ENCODE measurements around the gene LENEP.

The LENEP gene

DNA sequence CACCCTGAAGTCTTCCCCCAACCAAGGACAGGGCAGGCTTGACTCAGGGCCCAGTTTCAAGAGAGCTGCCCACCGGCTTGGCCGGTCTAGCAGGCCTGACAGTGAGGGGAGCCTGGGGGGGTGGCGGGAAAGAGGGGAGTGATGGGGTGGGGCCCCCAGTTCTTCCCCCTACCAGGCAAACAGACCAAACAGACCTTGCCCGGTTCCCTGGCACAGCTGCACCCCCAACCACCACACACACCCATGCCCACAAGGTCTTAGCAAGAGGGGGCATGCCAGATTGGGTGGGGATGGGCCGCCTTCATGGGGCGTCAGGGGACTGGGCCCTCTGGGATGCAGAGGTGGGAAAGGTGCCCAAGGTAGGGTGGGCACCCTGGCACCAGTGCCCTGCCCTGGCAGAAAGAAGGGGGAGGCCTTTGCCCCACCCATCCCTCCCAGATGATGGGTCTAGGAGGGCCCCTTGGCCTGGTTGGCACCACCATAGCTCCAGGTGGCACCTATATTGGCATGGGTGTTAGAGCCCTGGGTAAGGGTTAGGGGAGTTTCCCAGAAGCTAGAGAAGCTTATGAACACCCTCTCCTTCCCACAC lies 18.1 kb downstream of the LENEP start:
- no peak for DNase-seq

DNA sequence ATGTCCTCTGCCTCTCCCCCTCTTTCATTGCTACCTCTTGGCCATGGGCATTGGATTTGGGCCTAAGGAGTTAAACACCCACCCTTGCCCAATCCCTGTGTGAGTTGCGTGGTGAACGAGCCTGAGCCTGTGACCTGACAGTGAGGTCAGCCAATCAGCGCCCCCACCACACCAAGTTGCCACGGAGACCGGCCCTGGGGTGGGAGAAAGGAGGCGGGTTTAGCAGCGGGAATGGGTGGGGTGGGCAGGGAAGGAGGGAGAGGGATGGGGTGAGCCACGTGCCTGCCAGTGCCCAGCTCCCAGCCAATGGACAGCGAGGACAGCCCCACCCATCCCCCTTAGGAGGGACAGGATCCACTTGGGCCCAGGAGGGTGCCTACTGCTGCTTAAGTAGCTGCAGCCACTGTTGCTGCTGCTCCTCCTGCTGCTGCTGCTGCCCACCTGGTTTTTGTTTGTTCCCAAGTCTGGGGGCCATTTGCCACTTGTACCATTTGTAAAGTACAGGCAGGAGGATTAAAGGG lies 18.7 kb downstream of the LENEP start:
- no peak for DNase-seq

DNA sequence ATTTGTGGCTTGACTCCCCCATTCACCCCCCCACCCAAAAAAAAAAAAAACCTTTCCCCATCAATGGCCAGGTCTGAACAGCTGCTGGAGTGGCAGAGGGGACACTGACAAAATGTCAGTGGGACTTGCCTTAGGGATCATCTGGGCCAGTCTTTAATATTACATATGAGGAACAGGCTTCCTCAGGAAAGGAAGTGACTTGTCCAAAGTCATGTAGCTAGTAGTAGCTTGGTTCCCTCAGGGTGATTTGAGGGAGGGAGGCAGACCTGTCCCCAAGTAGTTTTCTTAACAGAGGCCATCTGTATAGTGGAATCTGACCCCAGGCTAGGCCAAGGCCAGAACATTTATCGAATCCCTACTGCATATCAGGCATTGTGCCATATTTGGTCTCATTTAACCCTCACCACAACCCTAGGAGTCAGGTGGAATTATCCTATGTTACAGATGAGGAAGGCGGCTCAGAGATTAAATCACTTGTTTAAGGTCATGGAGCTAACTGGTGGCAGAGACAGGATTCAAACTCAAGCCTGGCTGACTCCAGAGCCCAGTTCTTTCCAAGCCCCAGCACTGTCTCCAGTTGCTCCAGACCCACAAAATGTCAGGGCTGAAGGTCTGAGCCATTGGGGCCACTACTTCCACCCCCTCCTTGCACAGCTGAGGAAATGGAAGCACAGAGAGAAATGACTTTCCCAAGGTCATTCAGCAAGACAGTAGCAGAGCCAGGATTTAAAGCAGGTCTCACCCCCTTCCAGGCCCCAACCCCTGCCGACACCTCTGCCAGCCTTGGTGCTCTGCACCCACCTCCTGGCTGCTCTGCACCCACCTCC lies 19.6 kb downstream of the LENEP start:
- no peak for DNase-seq

DNA sequence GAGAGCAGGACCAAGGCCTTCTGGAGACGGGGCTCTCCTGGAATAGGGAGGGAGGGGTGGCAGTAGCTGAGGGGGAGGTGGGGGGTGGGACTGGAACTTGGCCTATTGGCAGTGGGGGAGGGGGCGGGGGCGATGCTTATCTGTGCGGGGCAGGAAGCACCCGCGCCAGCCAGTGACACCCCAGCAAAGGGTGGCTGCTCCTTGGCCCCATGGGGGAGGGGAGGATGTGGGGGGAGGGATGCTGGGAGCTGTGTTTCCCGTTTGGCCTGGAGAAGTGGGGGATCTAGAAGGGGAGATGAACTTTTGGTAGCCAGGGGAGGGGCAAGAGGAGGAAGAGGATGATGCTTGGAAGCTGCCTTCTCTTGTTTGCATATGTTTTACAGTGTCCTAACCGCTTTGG lies 20.2 kb downstream of the LENEP start:
- no peak for DNase-seq

DNA sequence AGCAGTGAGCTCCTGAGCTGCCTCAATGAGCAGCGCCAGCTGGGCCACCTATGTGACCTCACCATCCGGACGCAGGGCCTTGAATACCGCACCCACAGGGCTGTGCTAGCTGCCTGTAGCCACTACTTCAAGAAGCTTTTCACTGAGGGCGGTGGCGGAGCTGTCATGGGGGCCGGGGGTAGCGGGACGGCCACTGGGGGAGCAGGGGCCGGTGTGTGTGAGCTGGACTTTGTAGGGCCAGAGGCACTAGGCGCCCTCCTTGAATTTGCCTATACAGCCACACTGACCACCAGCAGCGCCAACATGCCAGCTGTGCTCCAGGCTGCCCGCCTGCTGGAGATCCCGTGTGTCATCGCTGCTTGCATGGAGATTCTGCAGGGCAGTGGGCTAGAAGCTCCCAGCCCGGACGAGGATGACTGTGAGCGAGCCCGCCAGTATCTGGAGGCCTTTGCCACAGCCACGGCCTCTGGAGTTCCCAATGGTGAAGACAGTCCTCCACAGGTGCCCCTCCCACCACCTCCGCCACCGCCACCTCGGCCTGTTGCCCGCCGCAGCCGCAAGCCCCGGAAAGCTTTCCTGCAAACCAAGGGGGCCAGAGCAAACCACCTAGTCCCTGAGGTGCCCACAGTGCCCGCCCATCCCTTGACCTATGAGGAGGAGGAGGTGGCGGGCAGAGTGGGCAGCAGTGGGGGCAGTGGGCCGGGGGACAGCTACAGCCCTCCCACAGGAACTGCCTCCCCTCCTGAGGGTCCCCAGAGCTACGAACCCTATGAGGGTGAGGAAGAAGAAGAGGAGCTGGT lies 21.5 kb downstream of the LENEP start:
- DNase-seq, result no peak

DNA sequence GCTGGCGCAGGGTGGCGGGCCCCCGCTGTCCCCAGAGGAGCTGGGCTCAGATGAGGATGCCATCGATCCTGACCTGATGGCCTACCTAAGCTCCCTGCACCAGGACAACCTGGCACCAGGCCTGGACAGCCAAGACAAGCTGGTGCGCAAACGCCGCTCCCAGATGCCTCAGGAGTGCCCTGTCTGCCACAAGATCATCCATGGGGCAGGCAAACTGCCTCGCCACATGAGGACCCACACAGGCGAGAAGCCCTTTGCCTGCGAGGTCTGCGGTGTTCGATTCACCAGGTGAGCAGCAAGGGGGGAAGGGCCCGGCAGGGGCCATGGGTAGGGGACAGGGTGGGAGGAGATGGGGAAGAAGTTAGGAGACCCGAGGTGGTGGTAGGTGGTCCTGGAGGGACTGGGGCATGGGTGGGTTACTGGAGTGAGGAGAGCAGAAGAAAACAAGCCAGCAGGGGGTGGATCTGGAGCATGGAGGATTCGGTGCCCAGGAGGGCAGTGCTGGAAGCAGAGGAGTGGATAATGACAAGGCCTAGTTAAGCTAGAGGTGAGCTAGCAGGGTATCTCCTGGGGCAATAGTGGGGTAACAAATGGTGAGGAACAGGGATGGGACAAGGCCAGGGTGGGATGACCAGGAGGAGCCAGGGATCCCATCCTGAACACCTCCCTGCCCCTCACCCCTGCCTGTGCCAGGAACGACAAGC lies 22.3 kb downstream of the LENEP start:
- no peak for DNase-seq

DNA sequence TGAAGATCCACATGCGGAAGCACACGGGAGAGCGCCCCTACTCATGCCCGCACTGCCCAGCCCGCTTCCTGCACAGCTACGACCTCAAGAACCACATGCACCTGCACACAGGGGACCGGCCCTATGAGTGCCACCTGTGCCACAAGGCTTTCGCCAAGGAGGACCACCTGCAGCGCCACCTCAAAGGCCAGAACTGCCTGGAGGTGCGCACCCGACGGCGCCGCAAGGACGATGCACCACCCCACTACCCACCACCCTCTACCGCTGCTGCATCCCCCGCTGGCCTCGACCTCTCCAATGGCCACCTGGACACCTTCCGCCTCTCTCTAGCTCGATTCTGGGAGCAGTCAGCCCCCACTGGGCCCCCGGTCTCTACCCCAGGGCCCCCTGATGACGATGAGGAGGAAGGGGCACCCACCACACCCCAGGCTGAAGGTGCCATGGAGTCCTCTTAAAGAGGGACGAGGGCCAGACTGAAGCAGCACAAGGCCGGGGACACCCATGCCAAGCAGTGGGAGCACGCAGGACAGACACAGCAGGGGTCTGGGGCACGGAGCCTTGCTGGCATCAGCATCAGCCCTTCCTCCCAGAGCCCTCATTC lies 22.9 kb downstream of the LENEP start:
- no peak for DNase-seq

DNA sequence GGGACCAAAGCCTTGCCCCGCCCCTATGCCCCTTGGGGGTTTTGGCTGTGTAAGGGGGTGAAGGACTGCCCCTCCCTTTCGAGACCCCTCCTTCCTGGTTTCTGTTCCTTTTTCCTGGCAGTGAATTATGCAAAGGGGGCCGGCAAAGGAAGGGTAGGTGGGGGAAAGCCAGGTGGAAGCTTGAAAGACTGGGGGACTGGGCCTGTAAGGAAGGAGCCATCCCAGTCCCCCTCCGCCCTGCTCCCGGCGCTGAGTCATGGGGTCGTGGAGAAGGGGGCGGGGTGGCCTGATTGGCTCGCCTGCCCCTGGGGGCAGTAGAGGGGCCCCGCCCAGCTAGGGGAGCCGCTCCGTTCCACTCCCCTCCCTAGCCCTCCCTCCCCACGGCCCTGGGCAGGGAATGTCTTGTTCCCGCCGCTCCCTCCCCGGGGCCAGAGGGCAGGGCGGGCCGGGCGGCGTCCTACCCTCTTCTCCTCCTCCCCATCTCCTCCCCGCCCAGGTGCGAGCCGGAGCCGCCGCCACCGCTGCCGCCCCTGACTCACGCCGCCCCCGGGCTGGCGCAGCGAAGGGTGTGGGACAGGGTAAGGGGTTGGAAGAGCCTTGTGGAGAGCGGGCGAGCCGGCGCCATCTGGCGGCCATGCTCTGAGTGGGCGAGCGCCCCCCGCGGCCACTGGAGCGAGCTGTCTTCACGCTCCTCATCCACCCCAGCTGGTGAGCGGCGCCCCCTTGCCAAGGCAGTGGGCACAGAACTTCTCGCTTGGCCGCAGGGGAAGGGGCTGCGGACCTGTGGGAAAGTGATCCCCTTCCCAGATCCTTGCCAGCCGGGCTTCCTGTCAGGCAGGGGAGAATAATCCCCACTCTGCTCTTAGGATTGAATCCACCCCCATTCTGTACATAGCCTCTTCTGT lies 23.9 kb downstream of the LENEP start:
- DNase-seq, result peak; percentile 90 to 92

DNA sequence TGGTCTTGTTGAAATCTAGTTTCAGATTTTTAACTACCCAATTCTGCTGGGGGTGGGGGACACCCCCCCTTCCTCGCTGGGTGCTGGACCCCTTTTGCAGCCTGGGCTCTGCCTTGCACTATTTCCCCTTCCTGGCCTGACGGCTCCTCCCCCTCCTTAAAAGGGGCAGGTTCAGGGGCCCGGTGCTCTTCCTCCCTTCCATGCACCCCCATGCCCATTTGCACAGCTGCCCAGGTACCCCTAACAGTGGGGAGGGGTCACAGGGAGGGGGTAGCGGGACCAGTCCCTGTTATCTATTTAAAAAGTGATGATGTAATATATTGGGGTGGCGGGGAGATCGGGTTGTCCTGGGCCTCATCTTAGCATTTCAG lies 24.5 kb downstream of the LENEP start:
- DNase-seq, result no peak

DNA sequence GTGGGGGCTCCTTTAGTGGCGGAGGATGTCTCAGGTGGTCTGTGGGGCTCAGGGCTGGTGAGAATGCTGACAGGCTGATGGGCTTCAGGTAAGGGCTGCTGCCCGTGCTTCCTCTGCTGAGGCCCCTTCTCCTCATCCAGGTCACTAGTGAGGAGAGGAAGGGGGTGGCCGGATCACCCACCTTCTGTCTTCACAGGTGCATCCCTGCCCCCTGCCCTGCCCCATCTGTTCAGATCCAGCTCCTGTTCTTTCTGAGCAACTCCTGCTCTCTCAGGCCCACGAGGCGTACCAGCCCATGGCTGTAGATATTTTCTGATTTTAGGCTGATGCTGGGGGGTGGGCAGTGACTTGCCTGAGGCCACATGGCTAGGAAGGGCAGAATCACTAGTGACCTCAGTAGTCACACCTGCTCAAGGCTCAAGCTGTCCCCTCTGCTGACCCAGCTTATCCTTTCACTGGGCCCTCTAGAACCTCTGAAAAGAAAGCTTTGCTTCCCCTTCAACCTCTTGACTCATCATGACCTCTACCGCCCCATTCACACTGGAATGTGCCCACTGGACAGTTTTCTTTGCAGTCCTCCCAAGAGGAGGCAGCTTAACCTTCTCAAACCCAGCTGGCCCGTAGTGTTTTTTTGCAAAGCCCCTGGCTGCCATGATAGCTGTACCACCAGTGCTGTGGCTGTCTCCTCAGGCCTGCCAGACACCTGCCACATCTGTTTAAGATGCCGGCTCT lies 25.4 kb downstream of the LENEP start:
- no peak for DNase-seq

DNA sequence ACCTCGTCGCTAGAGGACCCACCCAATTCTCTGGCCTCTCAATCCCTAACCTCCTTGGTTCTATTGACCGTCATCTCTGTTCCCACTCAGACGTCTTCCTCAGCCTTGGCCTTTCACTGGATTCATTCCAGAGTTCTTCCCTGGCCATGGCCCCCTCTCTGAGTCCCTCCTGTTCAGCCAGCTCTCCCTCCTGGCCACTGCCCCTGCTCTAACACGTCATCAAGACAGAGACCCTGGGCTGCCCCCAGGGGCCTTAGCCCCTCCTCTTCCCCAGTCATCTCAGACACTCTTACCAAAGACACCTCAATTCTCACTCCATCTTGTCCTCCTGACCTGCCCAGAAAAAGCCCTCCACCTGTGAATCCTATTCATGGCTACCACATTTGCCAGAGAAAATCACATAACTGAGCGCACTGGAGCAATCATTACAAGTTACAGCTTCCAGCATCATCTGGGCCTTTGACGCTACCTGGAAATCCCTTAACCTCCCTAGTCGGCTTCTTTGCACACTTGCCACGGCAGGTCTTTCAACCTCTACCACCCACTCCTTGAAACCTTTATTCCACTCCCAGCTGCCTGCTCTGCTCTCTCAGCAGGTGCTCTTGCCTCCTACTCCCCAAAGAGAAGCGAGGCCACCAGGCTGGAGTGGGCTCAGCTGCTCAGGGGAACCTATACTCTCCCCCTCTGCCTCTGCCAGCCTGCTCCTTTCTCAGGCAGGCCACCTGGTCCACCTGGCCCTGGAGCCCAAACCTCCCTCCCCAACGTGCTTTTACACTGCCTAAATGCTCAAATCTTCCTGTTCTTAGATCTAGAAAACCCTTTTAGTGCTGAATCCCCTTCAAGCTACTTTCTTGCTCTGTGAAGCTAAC lies 26.2 kb downstream of the LENEP start:
- peak in 1 of 2 experiments; percentile 24 for DNase-seq

DNA sequence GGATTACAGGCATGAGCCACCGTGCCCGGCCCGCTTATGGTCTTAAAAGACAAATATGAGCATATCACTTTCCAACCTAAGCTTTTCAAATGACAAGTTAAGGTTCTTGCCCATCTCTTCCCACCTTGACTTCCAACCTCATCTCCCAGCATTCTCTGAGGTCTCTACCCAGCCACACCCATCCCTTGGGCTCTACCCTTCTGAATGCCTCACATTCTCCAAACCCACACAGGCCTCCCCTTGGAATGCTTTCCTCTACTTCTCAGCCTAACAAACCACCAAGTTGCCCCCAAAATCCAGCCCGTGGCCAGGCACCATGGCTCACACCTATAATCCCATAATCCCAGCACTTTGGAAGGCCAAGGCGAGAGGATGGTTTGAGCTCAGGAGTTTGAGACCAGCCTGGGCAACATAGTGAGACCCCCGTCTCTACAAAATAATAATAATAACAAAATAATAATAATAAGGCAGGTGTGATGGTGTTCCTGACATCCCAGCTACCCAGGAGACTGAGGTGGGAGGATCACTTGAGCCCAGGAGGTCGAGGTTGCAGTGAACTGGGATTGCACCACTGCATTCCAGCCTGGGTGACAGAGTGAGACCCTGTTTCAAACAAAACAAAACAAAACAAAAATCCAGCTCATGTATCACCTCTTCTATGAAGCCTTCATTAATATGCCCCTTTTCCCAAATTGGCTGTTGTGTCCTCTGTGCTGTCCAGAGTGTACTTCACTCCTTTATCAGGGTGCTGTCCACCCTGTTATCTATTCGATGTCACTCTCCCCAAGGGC lies 28.9 kb downstream of the LENEP start:
- no peak for DNase-seq

DNA sequence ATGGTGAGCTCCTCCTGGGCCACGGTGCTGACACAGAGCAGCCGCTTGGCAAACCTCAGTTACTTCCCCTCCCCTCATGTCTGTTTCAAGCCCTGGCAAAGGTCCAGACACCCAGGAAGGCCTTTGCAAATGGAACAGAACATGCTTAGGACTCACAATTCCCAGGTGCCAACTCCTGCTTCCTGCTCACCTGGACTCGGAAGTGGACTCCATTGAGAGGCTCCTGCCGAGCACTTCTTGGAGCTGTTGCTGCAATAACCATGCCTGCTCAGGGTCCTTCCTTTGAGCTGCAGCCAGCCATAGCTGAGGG lies 29.5 kb downstream of the LENEP start:
- DNase-seq, result peak in 1 of 2 experiments; percentile 31

DNA sequence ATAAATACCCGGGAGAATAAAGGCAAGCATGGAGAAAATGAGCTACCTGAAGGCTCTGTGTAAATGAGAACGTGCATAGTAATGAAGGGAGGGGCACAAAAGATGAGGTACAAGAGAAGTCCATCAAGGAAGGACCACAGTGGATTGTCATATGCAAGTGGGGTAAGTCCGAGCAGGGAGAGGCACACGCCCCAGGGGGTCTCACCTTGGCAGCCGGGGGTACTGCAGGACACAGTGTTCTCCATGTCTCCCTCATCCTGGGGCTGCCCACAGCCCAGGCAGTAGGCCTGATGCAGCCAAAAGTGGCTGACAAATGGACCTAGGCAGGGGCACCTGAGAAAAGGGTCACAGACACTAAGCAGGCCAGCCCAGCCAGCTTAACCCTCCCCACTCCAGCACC lies 30.2 kb downstream of the LENEP start:
- DNase-seq, result no peak

DNA sequence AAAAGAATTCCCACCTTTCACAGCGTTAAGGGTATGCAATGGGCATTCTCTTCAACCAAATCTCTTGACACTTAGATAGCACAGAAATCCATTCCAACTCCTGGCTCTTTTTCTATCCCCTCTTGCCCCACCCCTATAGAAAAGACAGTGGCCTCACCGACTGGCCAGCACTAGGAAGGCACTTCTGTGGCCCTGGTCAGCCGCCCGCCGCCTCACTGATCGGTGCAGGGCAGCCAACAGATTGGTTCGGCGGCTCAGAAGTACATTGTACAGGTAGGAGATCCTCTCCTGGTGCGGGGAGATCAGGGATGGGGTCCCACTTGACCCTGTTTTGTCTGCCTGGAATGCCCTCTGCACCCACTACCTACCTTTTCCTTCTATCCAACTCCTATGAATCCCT lies 30.9 kb downstream of the LENEP start:
- DNase-seq, result no peak

DNA sequence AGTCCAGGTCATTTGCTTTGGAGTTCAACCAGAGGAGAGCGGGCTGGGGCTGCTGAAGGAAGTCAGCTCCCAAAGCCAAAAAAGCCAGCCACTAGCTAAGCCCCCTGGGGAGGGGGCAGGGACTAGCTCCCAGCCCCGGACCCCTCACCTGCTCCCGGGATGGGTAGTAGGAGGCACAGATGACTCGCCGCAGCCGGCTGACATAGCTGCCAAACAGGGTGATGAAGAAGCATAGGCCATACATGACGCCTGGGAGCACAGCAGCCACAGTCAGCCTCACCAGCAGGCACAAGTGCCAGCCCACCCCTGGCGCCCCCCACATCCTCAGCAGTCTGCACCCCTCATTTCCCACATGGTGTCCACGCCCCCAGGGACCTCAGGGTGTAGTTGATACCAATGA lies 32.8 kb downstream of the LENEP start:
- DNase-seq, result no peak

DNA sequence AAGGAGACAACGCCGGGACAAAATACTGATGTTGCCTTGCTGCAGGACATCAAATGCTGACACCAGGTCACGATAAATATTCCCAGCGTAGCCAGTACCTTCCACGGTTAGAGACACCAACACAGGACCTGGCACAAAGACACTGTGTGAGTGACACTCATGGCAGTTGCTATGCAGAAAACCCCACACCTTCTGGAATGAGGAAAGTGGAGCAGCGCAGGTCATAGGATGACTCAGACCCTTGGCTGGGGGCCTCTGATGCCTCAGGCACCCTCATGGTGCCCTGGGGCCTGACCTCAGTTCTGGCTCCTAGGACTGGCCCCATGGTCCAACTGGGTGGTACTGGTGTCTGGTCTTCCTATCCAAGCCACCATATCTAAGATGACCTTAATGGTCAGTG lies 33.2 kb downstream of the LENEP start:
- no peak for DNase-seq

DNA sequence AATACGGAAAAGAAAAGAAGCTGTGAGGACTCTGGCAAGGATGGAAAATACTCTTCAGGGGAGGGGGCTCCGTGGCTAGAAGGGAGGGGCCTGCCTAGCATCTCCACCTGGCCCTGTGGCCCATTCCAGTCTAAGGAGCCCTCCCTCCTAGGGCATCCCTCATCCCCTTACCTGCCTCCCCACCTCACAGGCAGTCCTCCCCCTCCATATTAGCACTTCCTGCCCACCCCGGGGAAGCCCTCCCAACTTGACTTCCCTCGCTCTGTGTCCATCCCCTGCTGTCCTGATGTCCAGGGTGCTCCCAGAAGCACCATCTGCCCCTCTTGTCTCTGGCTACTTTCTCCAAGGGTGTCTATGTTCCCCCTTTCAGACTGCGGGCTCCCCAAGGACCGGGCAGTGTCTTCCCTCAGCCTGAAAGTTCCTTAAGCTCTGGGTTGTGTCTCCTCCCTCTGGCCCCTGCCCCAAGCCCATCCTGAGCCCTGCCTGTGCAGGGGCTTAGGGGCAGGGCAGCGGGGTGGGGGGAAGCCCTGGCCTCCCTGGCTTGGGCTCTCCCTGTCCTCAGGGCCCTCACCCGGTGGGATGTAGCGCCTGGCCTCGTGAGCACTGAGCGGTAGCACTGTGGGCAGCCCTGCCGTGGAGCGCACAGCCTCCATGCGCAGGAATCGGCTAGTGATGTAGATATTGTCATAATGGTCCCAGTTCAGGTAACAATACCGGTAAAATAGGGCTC lies 36.3 kb downstream of the LENEP start:
- DNase-seq, result no peak

Data from SHP77 (cell line).